Panc1 (cell line): Measurements from ENCODE around the gene SPATA13.

Source experiments
- POLR2AphosphoS5 ChIP-seq: IDR thresholded peaks from 2 replicates; pipeline ENCODE4 v1.6.1; 2012; ENCODE audit warnings: mild to moderate bottlenecking, low read depth, low read length, moderate library complexity
- TF ChIP-seq, protein P1 (sequence below): fragments of 450-650 bp; IDR thresholded peaks from 2 replicates; pipeline ENCODE4 v1.5.1; 2017; ENCODE audit warnings: mild to moderate bottlenecking

GRCh38 chr13:24115671-24116070 is 44.8 kb upstream of the SPATA13 start:
- TF ChIP-seq, protein P1, sequence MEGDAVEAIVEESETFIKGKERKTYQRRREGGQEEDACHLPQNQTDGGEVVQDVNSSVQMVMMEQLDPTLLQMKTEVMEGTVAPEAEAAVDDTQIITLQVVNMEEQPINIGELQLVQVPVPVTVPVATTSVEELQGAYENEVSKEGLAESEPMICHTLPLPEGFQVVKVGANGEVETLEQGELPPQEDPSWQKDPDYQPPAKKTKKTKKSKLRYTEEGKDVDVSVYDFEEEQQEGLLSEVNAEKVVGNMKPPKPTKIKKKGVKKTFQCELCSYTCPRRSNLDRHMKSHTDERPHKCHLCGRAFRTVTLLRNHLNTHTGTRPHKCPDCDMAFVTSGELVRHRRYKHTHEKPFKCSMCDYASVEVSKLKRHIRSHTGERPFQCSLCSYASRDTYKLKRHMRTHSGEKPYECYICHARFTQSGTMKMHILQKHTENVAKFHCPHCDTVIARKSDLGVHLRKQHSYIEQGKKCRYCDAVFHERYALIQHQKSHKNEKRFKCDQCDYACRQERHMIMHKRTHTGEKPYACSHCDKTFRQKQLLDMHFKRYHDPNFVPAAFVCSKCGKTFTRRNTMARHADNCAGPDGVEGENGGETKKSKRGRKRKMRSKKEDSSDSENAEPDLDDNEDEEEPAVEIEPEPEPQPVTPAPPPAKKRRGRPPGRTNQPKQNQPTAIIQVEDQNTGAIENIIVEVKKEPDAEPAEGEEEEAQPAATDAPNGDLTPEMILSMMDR = no peak
- TF ChIP-seq POLR2AphosphoS5 = no peak
